ENCODE results near the gene SARDH. TPM values are rescaled to one million over a fixed set of nuclear protein-coding genes. Genes with fewer than 3 reads are reported as not detected.

Gene SARDH
- total RNA-seq, 2 experiments from 2014 or later = 5.5 to 5.6 TPM

DNA sequence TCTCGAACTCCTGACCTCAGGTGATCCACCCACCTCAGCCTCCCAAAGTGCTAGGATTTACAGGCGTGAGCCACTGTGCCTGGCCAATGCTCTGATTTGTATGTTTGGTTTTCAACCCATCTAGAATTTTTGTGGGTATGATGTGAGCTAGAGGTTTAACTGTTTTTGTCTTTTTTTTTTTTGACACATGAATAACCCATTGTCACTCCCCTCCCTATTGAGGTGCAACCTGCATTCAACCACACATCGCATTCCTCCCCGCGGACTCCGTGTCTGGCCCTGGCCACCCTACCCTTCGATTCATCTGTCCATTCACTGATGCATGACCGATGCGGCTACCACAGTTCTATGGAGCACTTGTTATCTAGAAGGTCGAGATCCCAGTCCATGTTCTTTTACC, 119.4 kb downstream of the SARDH start:
- Mint-ChIP-seq H3K9me3 (no peaks in the 10 kb centered on the region), H3K4me1 (ENCODE audit: low read depth) (peaks cover 31% of the 10 kb centered on the region), H3K27me3 (no peaks in the 10 kb centered on the region), H3K36me3 (ENCODE audit: low read depth) (no peaks in the 10 kb centered on the region), H3K4me3 (no peak overlapping the region), H3K27ac (no peak overlapping the region)
- ATAC-seq = no peak
- DNase-seq = no peak
- CTCF ChIA-PET = no interaction called here
- TF ChIP-seq, protein P1, sequence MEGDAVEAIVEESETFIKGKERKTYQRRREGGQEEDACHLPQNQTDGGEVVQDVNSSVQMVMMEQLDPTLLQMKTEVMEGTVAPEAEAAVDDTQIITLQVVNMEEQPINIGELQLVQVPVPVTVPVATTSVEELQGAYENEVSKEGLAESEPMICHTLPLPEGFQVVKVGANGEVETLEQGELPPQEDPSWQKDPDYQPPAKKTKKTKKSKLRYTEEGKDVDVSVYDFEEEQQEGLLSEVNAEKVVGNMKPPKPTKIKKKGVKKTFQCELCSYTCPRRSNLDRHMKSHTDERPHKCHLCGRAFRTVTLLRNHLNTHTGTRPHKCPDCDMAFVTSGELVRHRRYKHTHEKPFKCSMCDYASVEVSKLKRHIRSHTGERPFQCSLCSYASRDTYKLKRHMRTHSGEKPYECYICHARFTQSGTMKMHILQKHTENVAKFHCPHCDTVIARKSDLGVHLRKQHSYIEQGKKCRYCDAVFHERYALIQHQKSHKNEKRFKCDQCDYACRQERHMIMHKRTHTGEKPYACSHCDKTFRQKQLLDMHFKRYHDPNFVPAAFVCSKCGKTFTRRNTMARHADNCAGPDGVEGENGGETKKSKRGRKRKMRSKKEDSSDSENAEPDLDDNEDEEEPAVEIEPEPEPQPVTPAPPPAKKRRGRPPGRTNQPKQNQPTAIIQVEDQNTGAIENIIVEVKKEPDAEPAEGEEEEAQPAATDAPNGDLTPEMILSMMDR (IDR thresholded peaks at IDR 0.05) = no peak
- intact Hi-C loops (cut with micrococcal nuclease) = no loop called here
- POLR2A ChIA-PET = no interaction called here

GRCh38 chr9:133616643-133617405, 121.3 kb downstream of the SARDH start:
- intact Hi-C loops (cut with micrococcal nuclease) = no loop called here
- no peak overlapping the region for H3K27ac Mint-ChIP-seq

GRCh38 chr9:133615606-133616188, 122.5 kb downstream of the SARDH start:
- ChIA-PET POLR2A (interaction anchor here (0.8 kb wide), 1 partner anchor 55 kb away, joined by 3 read pairs; no protein-coding TSS in a partner anchor), CTCF (interaction anchor here (1.4 to 1.6 kb wide), 2 partner anchors 10 to 26 kb away, joined by 3 to 4 read pairs; no protein-coding TSS in a partner anchor)
- Mint-ChIP-seq H3K27ac (no peak overlapping the region), H3K9me3 (no peaks in the 10 kb centered on the region), H3K36me3 (ENCODE audit: low read depth) (no peaks in the 10 kb centered on the region), H3K4me3 (no peak overlapping the region), H3K4me1 (ENCODE audit: low read depth) (peaks cover 15% of the 10 kb centered on the region), H3K27me3 (peaks cover 8% of the 10 kb centered on the region)
- TF ChIP-seq, protein P1 (IDR thresholded peaks at IDR 0.05) = no peak
- no peak for ATAC-seq
- DNase-seq = no peak
- intact Hi-C loops (cut with micrococcal nuclease) = no loop called here

More at GRCh38 chr9:133616643-133617405, 121.3 kb downstream of the SARDH start:
- ChIA-PET POLR2A (interaction anchor here (1.0 kb wide), 1 partner anchor 15 kb away, joined by 5 read pairs; no protein-coding TSS in a partner anchor), CTCF (interaction anchor here (1.6 kb wide), 1 partner anchor 27 kb away, joined by 4 read pairs; no protein-coding TSS in a partner anchor)
- Mint-ChIP-seq H3K4me1 (ENCODE audit: low read depth) (peaks cover 24% of the 10 kb centered on the region), H3K27me3 (no peaks in the 10 kb centered on the region), H3K36me3 (ENCODE audit: low read depth) (no peaks in the 10 kb centered on the region), H3K4me3 (no peak overlapping the region), H3K9me3 (no peaks in the 10 kb centered on the region)
- TF ChIP-seq, protein P1 (IDR thresholded peaks at IDR 0.05) = no peak
- ATAC-seq = no peak
- DNase-seq = no peak

- Mint-ChIP-seq H3K4me3 (no peak overlapping the region), H3K9me3 (no peaks in the 10 kb centered on the region), H3K36me3 (ENCODE audit: low read depth) (no peaks in the 10 kb centered on the region), H3K27me3 (peaks cover 12% of the 10 kb centered on the region), H3K4me1 (ENCODE audit: low read depth) (peaks cover 13% of the 10 kb centered on the region), H3K27ac (no peak overlapping the region)
- DNase-seq = no peak
- ChIA-PET POLR2A (interaction anchor here (0.8 kb wide), 1 partner anchor 56 kb away, joined by 3 read pairs; no protein-coding TSS in a partner anchor), CTCF (interaction anchor here (1.4 to 1.6 kb wide), 2 partner anchors 10 to 25 kb away, joined by 3 to 4 read pairs; no protein-coding TSS in a partner anchor)
- ATAC-seq = no peak
- intact Hi-C loops (cut with micrococcal nuclease) = no loop called here
- TF ChIP-seq, protein P1 (IDR thresholded peaks at IDR 0.05) = no peak
These were observed 123.0 kb downstream of the SARDH start for GRCh38 chr9:133615186-133615585.

- Mint-ChIP-seq H3K36me3 (ENCODE audit: low read depth) (no peaks in the 10 kb centered on the region), H3K27me3 (peaks cover 16% of the 10 kb centered on the region), H3K27ac (no peak overlapping the region), H3K4me1 (ENCODE audit: low read depth) (peaks cover 7% of the 10 kb centered on the region), H3K4me3 (no peak overlapping the region), H3K9me3 (no peaks in the 10 kb centered on the region)
- ATAC-seq (no peak), DNase-seq (no peak)
- intact Hi-C loops (cut with micrococcal nuclease) = no loop called here
- POLR2A ChIA-PET = no interaction called here
- CTCF ChIA-PET = interaction anchor here (1.4 kb wide), 1 partner anchor 9 kb away, joined by 3 read pairs; no protein-coding TSS in a partner anchor
- TF ChIP-seq, protein P1 (IDR thresholded peaks at IDR 0.05) = no peak
These were observed 123.5 kb downstream of the SARDH start for GRCh38 chr9:133614678-133615077.

All from activated CD8-positive, alpha-beta T cell treated with anti-CD3 and anti-CD28 coated beads for 36 hours (primary cell).